Endothelial cell of umbilical vein (primary cell): ENCODE data around the gene SGCD.

Source experiments
- CTCF ChIP-seq, 2 donors: IDR thresholded peaks; 1 replicate in 1 of 2; 2 replicates in 1 of 2; pipeline ENCODE4 v1.5.1; 2011; ENCODE audit warnings: low read length in 2 of 2, mild to moderate bottlenecking in 2 of 2, moderate library complexity in 2 of 2, control low read depth in 1 of 2, inconsistent platforms in 1 of 2, low read depth in 1 of 2; ENCODE audit not compliant: insufficient read depth in 1 of 2; ENCODE audit errors: extremely low read depth in 1 of 2
- EZH2 ChIP-seq: IDR thresholded peaks from 2 replicates; pipeline ENCODE4 v1.6.1; 2012; ENCODE audit warnings: borderline replicate concordance, low read depth, mild to moderate bottlenecking, moderate library complexity, low read length, inconsistent platforms; ENCODE audit not compliant: severe bottlenecking
- JUN ChIP-seq: IDR thresholded peaks from 2 replicates; pipeline ENCODE4 v1.6.1; 2011; ENCODE audit warnings: borderline replicate concordance, low read depth; ENCODE audit not compliant: insufficient read length, insufficient read depth
- POLR2AphosphoS5 ChIP-seq: IDR thresholded peaks from 2 replicates; pipeline ENCODE4 v1.6.1; 2012; ENCODE audit warnings: low read depth, mild to moderate bottlenecking, control low read depth, low read length, moderate library complexity; ENCODE audit not compliant: insufficient read depth

GRCh38 chr5:156707750-156708149 lies 380.8 kb downstream of the SGCD start:
- TF ChIP-seq CTCF (IDR thresholded peaks at IDR 0.05; ENCODE audit: extremely low read depth in 1 of 2, insufficient read depth in 1 of 2, low read depth in 1 of 2, low read length in 2 of 2) (no peak), POLR2AphosphoS5 (no peak), JUN (no peak), EZH2 (no peak)
